ENCODE data around the gene SPIRE1.

SPIRE1 gene

DNA sequence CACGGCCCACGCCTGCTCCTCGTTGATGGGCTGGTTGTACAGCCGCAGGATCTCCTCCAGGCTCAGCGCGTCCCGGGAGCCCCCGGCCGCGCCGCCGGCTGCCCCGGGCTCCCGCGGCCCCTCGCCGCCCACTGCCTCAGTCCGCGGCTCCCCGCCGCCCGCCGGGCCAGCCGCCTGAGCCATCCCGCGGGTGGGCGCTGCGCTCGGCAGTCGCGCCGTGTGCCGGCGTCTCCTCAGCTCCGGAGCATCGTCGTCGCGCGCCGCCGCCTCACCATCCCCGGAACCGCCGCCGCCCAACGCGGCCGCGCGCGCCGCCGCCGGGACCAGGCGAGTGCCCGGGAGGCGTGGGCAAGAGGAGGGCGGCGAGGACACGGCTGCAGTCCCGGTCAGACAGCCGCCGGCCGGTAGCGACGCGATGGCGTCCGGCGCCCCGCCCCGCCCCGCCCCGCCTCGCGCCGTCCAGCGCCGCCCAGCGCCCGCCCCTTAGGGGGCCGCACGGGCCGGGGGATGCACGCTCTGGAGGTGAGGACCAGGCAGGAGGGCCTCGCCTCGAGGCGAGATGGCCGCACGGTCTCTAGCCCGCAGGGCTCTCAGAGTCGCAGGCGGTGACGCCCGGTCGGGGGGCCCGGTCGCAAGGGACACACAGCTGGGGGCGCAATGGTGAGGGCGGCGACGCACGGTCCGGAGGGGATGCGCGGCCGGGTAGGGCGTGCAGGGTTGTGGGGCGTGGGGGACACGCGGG lies at the start of gene SPIRE1:
SPIRE1 (minus strand) TSS at position 424 of the 742 bp plus-strand sequence; CDS start at position 183, 241 bp downstream.
- DNase-seq (ENCODE audit: low spot score) = peak; percentile 22

DNA sequence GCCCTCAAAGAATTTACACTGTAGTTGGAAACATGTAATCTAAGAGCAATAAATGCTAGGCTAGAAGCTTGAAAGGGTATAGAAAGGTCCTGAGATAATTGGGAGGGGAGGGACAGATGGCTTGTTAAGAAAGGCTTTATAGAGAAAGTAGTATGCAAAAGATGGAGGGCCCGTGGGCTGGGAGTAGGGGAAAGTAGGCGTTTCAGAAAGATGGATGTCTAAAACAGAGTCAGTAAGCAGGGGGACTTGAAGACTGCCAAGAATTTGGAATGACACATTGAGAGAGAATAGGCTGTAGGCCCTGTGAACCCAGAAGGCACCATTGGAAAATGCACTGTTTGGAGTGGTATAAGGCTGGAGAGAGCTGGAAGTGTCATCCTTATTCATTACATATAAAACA lies 45.8 kb upstream of the SPIRE1 start:
- DNase-seq (ENCODE audit: low spot score) = peak; percentile 7

DNA sequence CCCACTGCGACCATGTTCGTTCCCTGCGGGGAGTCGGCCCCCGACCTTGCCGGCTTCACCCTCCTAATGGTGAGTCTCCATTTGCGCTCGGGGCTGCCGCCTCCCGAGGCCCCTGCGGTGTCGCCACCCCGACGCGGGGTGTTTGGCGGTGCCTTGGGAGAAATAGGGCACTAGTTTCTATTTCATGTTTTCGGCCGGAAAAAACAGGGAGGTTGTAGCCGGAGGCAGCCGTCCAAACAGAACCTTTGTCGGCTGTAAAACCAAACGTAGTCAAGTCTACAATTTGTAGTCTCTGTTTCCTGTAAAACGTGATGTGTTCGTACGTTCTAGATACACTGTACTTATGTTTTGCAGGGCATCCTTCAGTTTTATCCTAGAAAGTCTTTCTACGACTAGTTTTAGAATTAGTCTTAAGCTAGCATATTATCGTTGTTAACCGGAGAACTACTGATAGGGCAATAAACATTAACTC lies 45.2 kb upstream of the SPIRE1 start:
- DNase-seq (ENCODE audit: low spot score) = no peak

DNA sequence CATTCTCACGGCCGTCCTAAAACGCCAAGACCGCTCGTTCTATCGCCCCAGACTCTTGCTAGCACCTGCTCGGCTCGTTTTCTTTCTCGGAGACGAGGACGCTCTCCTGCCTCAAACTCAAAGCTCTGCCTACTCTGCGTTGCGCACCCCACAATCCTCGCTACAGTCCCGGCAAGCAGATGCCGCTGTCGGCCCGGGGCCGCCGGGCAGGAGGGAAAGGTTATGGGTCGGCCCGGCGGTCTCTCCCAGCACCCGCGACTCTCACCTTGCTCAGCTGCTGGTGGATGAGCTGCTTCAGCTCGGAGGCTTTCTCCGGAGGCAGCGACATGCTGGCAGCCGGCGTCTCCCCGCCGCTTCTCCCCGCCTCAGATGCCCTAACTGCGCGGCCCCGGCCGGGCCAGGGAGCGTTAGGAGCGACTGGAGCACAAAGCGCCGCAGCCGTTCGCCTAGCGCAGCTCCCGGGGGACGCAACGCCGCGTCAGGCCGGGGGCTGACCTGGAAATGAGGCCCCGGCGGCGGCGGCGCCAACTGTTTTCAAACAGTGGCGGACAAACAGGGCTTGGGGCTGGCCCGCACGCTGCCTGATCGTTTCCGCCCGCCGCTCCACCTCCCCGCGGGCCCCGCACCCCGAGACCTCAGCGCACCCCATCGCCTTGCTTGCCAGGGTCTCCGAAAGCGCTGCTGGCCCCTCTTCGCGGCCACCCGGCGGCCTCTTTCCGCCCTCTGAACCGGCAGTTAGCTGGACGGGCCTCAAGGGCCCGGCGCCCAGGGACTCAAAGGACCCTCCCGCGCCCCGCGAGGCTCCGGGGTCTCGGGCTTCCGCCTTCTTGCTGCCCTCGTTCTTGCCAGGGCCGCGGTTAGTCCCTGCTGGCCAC lies 44.6 kb upstream of the SPIRE1 start, which contains the start of the genes CEP76 and PSMG2:
CEP76 (minus strand) TSS at position 503 of the 875 bp plus-strand sequence; CDS start at position 328, 175 bp downstream.
PSMG2 (plus strand) TSS at position 822 of the 875 bp plus-strand sequence. CDS start 66 bp downstream, outside the sequence.
- peak; percentile 88 for DNase-seq (ENCODE audit: low spot score)

DNA sequence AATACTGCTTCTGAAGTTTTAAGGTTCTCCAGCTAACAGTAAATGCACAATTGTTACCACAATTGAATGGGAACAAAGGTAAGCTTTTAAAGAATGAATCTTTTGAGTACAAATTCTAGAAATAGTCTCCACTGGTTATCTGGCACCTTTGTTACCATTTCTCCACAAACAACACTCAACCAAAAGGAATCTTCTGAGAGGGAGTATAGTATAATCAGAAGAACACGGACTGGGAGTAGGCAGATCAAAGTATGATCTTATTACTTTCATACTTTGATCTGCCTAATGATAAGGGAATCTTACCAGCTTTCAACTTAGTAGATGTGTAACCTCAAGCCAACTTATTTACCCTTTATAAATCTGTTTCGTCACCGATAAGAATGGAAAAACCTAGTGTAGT lies 43.3 kb upstream of the SPIRE1 start:
- DNase-seq (ENCODE audit: low spot score) = no peak

DNA sequence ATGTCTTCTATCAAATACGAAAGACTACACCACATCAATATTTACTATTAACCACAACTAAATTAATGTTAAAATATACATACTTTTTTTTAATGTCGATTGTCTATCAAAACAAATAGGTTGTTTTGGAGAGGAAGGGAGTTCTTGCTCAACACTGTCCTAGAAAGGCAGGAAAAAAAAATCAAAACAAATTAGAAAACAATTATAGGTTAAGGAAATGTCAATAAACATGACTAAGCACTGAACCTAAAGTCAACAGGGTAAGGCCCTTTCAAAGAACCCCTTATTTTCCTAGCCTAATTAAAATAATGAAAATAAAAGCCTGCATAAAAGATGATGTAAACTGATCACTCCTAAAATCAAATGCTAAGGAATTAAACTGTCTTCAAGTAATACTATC lies 41.8 kb upstream of the SPIRE1 start:
- no peak for DNase-seq (ENCODE audit: low spot score)

DNA sequence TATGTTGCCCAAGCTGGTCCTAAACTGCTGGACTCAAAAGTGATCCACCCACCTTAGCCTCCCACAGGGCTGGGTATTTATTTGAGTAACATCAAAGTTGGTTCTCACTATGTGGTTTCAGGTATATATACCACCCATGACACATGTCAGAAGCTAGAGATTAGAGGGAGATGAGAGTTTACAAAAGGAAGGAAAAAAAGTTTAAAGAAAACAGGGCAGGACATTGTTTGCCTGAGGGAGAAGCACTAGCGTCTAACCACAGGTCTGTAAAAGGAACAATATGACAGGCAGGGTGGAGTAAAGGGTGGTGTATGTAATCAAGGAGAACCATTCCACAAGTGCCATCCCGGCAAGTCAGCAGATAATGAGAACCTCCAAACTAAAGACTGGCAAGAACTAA lies 36.1 kb upstream of the SPIRE1 start:
- peak; percentile 38 for DNase-seq (ENCODE audit: low spot score)

DNA sequence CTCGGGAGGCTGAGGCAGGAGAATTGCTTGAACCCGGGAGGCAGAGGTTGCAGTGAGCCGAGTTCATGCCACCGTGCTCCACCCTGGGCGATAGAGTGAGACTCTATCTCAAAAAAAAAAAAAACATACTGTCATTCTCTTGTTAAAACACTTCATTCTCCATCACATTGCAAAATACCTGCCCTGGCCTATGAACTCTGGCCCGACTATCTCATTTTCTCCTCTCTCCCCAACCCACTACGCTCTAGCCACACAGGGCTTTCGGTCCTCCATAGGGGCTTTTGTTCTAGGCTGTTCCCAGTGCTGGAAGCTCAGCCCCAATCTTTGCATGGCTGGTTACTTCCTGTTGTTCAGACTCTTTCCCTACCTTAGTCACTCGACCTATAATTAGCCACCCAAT lies 34.3 kb upstream of the SPIRE1 start:
- DNase-seq (ENCODE audit: low spot score) = no peak

DNA sequence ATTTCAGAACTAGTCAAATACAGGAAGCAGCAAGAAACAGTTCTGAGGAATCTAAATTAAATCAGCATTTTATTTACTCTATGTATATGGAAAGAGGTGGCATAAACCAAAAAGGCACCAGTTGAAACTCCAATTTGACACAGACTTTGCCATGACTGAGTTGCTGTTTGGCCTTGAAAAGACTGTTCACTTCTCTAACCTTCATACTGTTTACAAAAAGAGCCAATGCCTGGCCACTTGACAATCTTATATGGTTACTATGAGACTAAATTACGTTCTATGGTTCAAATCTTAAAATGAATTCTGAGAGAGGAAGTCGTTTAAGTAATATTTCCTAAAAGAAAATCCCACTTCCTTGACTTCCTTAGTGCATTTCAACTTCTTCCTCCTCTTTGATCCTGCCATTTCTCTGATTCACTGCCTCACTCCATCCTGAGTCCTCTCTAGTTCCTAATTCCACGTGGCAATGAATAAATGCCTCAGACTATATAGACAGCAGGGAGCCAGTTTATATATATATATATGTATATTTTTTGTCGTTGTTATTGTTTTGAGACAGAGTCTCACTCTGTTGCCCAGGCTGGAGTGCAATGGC lies 31.4 kb upstream of the SPIRE1 start:
- DNase-seq (ENCODE audit: low spot score) = no peak

DNA sequence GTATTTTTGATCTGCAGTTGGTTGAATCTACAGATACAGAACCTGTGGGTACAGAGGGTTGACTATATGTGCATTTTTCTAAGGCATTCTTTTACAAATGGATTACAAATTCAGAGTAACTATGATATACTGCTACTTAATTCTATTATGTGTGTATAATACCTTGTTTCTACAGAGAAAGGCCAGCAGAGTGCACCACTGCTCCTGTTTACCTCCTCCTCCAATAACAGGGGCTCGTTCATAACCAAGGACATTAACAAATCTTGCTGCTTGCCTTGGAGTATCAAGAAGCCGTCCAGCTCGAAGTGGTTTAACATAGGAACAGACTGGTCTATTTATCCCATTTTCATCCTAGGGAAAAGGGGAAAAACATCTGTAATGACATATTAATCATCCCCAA lies 28.2 kb upstream of the SPIRE1 start:
- DNase-seq (ENCODE audit: low spot score) = no peak

DNA sequence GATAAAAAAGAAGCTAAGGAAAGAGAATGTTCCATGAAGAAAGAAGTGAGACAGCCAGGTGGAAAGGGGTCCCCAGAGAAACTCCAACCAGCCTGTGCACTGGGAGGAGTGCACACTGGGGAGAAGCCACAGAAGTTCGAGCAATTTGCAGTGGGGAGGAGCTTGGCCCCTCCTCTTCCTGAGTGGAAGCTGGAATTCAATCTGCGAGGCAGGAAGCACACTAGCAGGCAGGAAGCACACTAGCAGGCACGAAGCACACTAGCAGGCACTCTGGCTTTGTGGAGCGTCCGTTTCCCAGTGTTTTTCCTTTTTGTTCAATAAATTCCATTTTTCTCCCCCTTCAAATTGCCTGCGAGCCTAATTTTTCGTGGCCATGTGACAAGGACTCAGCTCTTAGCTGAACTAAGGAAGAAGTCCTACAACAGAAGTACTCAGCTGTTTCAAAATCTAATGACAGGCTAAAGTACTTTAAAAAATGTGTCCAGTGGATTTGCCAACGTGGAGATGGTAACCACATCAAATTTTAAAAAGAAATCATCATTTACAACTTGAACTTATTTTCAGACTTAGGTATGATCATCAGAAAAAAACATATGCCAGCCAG lies 21.4 kb upstream of the SPIRE1 start:
- no peak for DNase-seq (ENCODE audit: low spot score)

DNA sequence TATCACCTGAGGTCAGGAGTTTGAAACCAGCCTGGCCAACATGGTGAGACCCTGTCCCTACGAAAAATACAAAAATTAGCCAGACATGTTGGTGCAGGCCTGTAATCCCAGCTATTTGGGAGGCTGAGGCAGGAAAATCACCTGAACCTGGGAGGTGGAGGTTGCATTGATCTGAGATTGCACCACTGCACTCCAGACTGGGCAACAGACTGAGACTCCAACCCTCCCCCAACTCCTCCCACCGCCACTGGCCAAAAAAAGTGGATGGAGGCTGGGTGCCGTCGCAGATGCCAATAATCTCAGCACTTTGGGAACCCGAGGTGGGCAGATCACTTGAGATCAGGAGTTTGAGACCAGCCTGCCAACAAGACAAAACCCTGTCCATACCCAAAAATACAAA lies 10.1 kb upstream of the SPIRE1 start:
- no peak for DNase-seq (ENCODE audit: low spot score)

DNA sequence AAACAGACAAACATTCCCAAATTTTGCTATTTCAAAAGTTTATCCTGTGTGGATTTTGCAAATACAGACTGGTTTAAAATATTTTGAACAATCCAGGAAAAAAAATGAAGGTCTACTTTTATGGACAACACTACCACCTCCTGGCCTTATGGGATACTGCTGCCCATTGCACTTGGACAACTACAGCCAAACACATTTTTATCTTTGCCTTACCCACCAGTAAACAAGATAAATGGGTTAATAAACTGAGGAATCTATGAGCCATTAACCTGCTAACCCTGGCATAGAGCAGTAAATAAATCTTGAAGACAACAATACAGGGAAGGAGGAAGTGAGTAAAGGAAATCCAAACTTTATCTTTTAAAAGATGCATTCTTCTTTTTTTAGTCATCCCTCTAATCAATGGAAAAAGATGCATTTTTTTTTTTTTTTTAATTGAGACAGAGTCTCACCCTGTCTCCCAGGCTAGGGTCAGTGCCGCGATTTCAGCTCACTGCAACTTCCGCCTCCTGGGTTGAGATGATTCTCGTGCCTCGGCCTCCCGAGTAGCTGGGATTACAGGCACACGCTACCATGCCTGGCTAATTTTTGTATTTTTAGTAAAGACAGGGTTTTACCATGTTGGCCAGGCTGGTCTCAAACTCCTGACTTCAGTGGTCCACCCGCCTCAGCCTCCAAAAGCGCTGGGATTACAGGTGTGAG lies 2.1 kb upstream of the SPIRE1 start:
- DNase-seq (ENCODE audit: low spot score) = peak; percentile 60

DNA sequence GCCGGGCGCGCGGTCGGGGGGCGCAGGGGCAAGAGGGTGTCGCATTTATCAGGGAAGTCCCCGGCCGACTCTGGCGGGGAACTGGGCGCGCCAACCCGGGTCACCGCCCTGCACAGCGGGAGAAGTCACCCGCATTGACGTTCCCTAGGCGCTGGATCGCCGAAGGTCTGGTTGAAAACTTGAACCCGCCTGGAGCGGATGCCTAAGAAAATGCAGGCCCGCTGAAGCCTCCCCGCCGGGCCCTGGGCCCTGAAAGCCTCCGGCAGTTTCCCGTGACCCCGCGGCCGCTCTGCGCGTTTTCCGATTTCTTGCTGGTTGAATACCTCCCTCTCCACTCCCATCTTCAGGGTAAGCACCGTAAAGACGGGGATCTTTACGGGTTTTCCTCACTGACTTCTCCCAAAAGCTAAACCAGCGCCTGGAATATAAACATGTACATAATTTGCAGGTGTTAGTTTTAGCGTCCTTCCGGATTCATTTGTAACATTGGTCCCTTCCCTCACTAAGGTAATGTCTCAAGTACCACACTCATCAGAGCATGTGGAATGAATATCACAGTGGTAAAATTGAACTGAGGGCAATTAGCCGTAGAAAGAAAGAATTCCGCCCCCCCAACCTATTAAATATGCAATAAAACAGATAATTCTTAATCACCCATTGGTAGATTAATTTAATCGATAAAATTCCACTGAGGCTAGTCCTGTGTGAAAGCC lies 675 bp upstream of the SPIRE1 start:
- no peak for DNase-seq (ENCODE audit: low spot score)

DNA sequence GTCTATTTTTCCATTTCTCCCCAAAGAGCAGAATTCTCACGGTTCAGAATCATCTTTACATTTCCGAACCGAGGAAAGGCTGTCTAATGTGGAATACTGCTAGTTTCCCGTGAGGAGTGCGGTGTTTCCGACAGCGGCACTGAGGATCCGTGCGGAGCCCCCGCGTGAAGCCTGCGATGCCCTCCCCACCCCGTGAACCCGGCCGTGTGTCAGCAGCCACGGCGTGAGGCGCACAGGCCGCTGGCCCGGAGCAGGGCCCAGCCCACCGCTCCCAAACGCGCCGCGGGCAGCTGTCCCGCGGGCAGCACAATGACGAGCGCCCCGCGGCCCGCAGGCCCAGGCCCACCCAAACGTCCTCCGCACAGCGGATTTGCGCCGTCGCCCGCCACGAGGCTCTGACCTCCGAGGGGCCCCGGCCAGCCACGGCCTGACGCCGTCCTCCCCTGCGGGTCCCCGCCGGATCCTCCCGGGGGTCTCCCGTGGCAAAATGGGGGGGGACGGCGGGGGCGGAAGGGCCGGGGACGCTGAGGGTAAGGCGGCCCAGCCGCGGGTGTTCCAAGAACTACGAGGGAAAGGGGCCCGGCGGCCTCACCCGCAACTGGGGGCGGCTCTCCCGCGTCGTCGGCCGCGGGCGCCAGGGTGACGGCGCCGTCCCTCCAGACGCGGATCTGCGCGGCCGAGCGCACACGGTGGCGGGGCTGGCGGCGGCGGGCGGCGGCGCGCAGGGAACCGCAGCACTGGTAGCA lies 796 bp downstream of the SPIRE1 start:
- peak; percentile 13 for DNase-seq (ENCODE audit: low spot score)

DNA sequence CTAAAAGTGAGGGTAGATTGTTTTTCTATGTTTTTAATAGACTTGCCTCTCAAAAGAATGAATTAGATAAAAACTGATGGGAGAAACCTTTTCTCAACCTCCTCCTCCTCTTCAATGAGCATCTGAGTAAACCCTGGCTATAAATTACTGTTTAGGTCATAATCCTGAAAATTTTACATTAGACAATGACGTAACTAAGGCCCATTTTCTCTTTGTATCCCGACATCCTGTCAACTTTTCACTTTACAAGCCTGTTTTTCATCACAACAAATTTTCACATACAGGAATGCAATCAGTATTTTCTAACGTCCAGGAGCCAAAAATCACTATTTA lies 1.3 kb downstream of the SPIRE1 start:
- DNase-seq (ENCODE audit: low spot score) = no peak

DNA sequence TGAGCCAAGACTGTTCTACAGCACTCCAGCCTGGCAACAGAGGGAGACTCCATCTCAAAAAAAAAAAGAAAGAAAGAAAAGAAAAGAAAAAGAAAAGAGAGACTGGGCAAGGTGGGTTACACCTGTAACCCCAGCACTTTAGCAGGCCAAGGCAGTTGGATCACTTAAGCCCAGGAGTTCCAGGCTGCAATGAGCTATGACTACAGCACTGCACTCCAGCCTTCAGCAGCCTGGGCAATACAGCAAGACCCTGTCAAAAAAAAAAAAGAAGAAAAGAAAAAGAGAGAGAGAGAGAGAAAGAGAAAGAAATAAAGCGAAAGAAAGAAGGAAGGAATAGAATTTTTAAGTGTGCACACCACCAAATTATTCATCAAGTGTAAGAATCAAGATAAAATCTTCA lies 2.9 kb downstream of the SPIRE1 start:
- no peak for DNase-seq (ENCODE audit: low spot score)

DNA sequence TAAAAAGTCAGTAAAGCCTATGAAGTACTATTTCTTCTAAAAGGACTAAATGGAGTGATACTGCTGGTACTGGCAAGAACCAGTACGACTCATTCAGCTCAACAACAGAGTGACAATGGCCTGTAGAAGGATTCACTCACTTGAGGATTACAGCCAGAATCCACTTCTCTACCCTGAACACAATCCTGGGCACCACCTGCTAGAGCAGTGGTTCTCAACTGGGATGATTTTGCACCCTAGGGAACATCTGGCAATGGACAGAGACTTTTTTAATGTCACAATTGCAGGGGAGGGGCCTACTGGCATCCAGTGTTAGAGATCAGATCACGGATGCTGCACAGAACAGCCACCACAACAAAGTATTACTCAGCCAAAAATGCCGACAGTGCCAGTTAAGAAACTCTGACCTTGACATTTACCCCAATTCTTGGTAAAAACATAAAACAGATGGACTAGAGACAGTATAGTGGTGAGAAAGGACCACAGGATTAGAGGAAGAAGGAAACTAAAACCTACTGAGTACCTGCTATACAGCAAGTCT lies 5.0 kb downstream of the SPIRE1 start:
- peak; percentile 57 for DNase-seq (ENCODE audit: low spot score)

DNA sequence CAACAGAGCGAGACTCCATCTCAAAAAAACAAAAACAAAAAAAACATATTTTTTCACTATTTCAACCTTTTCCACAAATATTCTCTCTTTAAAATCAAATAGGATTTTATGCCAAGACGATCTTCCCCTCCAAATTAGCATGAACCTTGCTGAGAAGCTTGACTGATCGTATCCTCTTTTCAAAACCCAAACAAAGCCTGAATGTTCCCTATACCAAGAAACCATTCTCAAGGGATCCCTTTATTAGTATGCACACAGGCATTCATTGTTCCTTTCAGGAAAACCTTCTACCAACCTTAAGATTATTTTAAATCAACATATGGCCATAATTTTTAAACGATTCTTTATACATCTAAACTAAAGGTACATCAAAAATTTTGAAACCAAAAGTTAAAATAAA lies 6.3 kb downstream of the SPIRE1 start:
- DNase-seq (ENCODE audit: low spot score) = no peak

DNA sequence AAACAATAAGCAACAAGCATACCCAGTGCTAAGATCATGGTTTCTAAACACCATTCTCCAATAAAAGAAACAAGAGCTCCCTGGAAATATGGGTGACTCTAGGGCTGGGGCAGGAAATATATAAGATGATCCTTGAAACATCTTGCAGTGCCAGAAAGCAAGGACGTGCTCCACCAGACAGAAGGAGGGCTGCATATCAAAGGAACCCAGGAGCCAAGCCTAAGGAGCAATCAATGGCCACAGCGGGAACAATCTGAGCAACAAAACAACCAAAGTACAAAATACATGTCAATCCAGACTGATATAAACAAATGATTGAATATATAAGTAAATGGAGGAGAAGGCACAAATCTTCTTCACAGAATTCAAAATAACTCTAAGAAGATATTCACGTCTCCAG lies 10.1 kb downstream of the SPIRE1 start:
- no peak for DNase-seq (ENCODE audit: low spot score)

All from activated CD4-positive, alpha-beta T cell treated with anti-CD3 and anti-CD28 coated beads, Interleukin-2, Interleukin-4, amounts not matched to agents 100 ng/mL and 50 ng/mL, durations not matched to agents 16 hours and 8 hours (primary cell).